B cell (primary cell): ENCODE results near the gene KHNYN. TPM values are rescaled to one million over a fixed set of nuclear protein-coding genes. Genes with fewer than 3 reads are reported as not detected.

Experiments
- ATAC-seq: fragments of 200-7000 bp; cut with Tn5 transposase; one replicate; pipeline ENCODE4 v1.10.0; 2021; ENCODE audit warnings: low read depth, mild to moderate bottlenecking, moderate number of reproducible peaks, moderate library complexity
- CTCF ChIA-PET: fragments of 350-600 bp; sonication (Branson Sonifier 250); formaldehyde crosslinking; loops from one replicate; lab custom pipeline; 2021; ENCODE audit warnings: antibody characterized with exemption, inconsistent platforms; lab: Charles Lee
- POLR2A ChIA-PET: fragments of 350-600 bp; sonication (Branson Sonifier 250); formaldehyde crosslinking; loops from one replicate; lab custom pipeline; 2021; ENCODE audit warnings: antibody characterized with exemption; lab: Charles Lee
- DNase-seq: peaks from one replicate; pipeline ENCODE4 v3.0.0; 2013
- H2AFZ ChIP-seq: 2 replicates; pipeline ENCODE4 v1.6.1; 2012; ENCODE audit warnings: mild to moderate bottlenecking, low read depth, low read length; ENCODE audit not compliant: insufficient read depth, poor library complexity, severe bottlenecking
- H3K27ac ChIP-seq, 2 donors: 1 replicate in 1 of 2; 2 replicates in 1 of 2; pipeline ENCODE4 v1.5.1; 2012 to 2013; ENCODE audit warnings: low read length in 2 of 2, mild to moderate bottlenecking in 2 of 2, moderate library complexity in 1 of 2
- H3K27me3 ChIP-seq, 4 experiments: fragments of 200-600 bp in 1 of 4; sonication (generic) in 1 of 4; replicated peaks in 1 of 4; 1 replicate in 2 of 4; 2 replicates in 2 of 4; pipeline versions ENCODE4 v1.6.1 to v1.7.0; 2013 to 2016; ENCODE audit warnings: low read length in 3 of 4, mild to moderate bottlenecking in 2 of 4, mixed read lengths in 1 of 4, moderate library complexity in 1 of 4; ENCODE audit not compliant: insufficient read depth in 4 of 4, control insufficient read depth in 3 of 4; ENCODE audit errors: control extremely low read depth in 1 of 4
- H3K36me3 ChIP-seq, 2 experiments: replicated peaks in 1 of 2; 1 replicate in 1 of 2; 2 replicates in 1 of 2; pipeline versions ENCODE4 v1.6.1 to v1.7.1; 2013; ENCODE audit warnings: low read length in 1 of 2; ENCODE audit not compliant: insufficient read depth in 2 of 2, control insufficient read depth in 1 of 2; ENCODE audit errors: control extremely low read depth in 1 of 2, extremely low read depth in 1 of 2
- H3K4me1 ChIP-seq, 2 donors: fragments of 200-600 bp in 1 of 2; sonication (generic) in 1 of 2; 1 replicate in 1 of 2; 2 replicates in 1 of 2; pipeline versions ENCODE4 v1.5.1 to v1.6.1; 2013 to 2017; ENCODE audit warnings: low read length in 2 of 2; ENCODE audit not compliant: control insufficient read depth in 2 of 2, insufficient read depth in 2 of 2
- H3K4me2 ChIP-seq: replicated peaks from 2 replicates; pipeline ENCODE3; 2012; ENCODE audit warnings: mild to moderate bottlenecking, low read depth, low read length; ENCODE audit not compliant: poor library complexity, severe bottlenecking
- H3K4me3 ChIP-seq, 5 experiments: fragments of 200-600 bp in 1 of 5; sonication (generic) in 1 of 5; 1 replicate in 3 of 5; 2 replicates in 2 of 5; pipeline versions ENCODE4 v1.5.1 to v1.7.0; 2011 to 2016; ENCODE audit warnings: low read length in 4 of 5, mild to moderate bottlenecking in 4 of 5, low read depth in 2 of 5, control low read depth in 1 of 5, moderate library complexity in 1 of 5; ENCODE audit not compliant: insufficient read depth in 1 of 5; ENCODE audit errors: control extremely low read depth in 1 of 5, extremely low read depth in 1 of 5
- H3K79me2 ChIP-seq: fragments of 200-600 bp; sonication (generic); one replicate; pipeline ENCODE4 v1.6.0; 2016; ENCODE audit warnings: low read length; ENCODE audit not compliant: control insufficient read depth, insufficient read depth
- H3K9ac ChIP-seq: fragments of 200-600 bp; sonication (generic); 2 replicates; pipeline ENCODE4 v1.6.1; 2017; ENCODE audit warnings: mild to moderate bottlenecking, low read length, moderate library complexity
- H3K9me3 ChIP-seq, 3 donors: one replicate each; pipeline versions ENCODE4 v1.6.1 to v1.7.1; 2013; ENCODE audit warnings: low read length in 2 of 3; ENCODE audit not compliant: control insufficient read depth in 2 of 3, insufficient read depth in 1 of 3; ENCODE audit errors: control extremely low read depth in 1 of 3
- H4K20me1 ChIP-seq: 2 replicates; pipeline ENCODE4 v1.6.0; 2012; ENCODE audit warnings: mild to moderate bottlenecking, low read length; ENCODE audit not compliant: insufficient read depth, control insufficient read depth, poor library complexity, severe bottlenecking
- H3K27ac Mint-ChIP-seq: one replicate; pipeline ENCODE4 v1.8.0; 2021; ENCODE audit warnings: mixed read lengths
- H3K27me3 Mint-ChIP-seq: one replicate; pipeline ENCODE4 v1.8.0; 2021; ENCODE audit warnings: mixed read lengths
- H3K4me1 Mint-ChIP-seq: one replicate; pipeline ENCODE4 v1.8.0; 2021; ENCODE audit warnings: mixed read lengths
- H3K4me3 Mint-ChIP-seq: one replicate; pipeline ENCODE4 v1.8.0; 2021; ENCODE audit warnings: mixed read lengths
- H3K9me3 Mint-ChIP-seq: one replicate; pipeline ENCODE4 v1.8.0; 2022; ENCODE audit warnings: mixed read lengths; ENCODE audit not compliant: insufficient read depth
- CTCF ChIP-seq: fragments of 200-600 bp; IDR thresholded peaks from one replicate; pipeline ENCODE4 v1.8.0; 2022; ENCODE audit warnings: antibody characterized with exemption, mild to moderate bottlenecking
- EZH2 ChIP-seq: IDR thresholded peaks from 2 replicates; pipeline ENCODE4 v1.6.1; 2012; ENCODE audit warnings: borderline replicate concordance, low read depth, mild to moderate bottlenecking, moderate library complexity, low read length; ENCODE audit not compliant: insufficient read depth, poor library complexity, severe bottlenecking
- whole genome bisulfite sequencing: methylation state at CpG from one replicate; pipeline ENCODE4 v1.1.5; 2013; ENCODE audit warnings: missing lambda C conversion rate; ENCODE audit not compliant: insufficient coverage; 5-methylcytosine and 5-hydroxymethylcytosine counted together
- intact Hi-C: fragments of 100-400 bp; cut with micrococcal nuclease; formaldehyde crosslinking; loops from one replicate; pipeline ENCODE4 v1.10.0; 2022
- polyA plus RNA-seq: library from polyadenylated mRNA; depleted of rRNA; stranded (reverse); fragments of >200 nt; gene quantifications from 2 replicates; pipeline ENCODE4 v1.2.3, GENCODE V29; 2012
- total RNA-seq, 2 donors: library from RNA; stranded (reverse); fragments of 120-200 nt in 1 of 2; gene quantifications; 1 replicate in 1 of 2; 2 replicates in 1 of 2; pipeline versions ENCODE4 v1.2.3 to v1.2.4, GENCODE V29; 2013 to 2022

KHNYN gene
- total and polyA plus RNA-seq, 2 donors (not counting 1 experiment from before 2014, with no cell fraction given) = 74.4 to 184 TPM

DNA sequence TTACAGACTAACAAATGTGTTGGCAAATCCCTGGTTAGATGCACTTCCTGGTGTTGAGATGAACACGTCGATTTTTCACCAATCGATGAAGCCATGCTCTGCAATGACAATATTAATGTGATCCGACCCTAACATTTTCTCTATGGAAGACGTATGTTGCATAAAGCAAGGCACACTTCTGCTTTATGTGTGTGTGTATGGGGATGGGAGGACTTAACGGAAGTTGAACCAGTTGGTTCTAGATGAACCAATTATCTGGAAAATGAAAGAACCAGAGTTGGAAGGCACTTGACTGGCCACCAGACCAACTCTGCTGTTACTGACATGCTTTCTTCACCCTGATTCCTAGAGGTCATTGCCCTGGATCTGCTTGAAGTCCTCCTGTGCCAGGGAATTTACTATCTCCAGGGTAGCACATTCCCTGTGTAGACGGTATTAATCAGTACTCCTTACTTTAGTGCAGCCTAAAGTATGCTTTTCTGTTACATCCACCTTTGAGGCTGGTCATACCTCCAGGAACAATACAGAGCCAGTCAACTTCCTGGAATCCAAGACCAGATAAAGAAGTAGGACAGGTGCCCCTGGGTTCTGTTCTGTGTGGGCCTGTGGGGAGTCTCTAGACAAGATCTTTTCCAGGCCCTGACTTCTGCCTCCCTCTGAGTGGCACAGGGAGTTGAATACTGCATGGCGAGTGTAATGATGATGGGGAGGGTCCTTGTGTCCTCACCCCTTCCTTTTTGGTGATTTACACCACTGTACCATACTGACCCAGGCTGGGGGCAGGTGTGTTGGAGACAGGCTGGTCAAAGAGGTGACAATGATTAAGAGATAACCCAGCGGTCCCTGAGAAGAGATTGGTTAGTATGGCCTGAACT lies 8.7 kb downstream of the KHNYN start:
- Histone ChIP-seq H3K36me3 (peaks cover 0 to 72% of the 10 kb centered on the region in 2 experiments), H3K27me3 (no peaks in the 10 kb centered on the region), H2AFZ (no peak overlapping the region), H3K9ac (no peak overlapping the region), H3K4me3 (no peak overlapping the region), H3K27ac (peak overlapping the region in 1 of 2 donors; percentile 29), H3K79me2 (peaks cover 32% of the 10 kb centered on the region), H4K20me1 (peaks cover 70% of the 10 kb centered on the region), H3K4me2 (no peak overlapping the region), H3K4me1 (peaks cover 36 to 43% of the 10 kb centered on the region in 2 donors), H3K9me3 (no peaks in the 10 kb centered on the region)
- 79% methylated on average over 6 of the region's 9 CpGs for WGBS
- ChIA-PET POLR2A (interaction anchor here (2.8 kb wide), 1 partner anchor 105 kb away, joined by 20 read pairs; no protein-coding TSS in a partner anchor), CTCF (interaction anchor here (0.7 to 17.4 kb wide), 10 partner anchors 26 to 268 kb away, joined by 3 to 650 read pairs (median 12); partner anchors contain the start of genes ADCY4, CIDEB, LTB4R and RIPK3)
- ATAC-seq (no peak), DNase-seq (no peak)
- intact Hi-C loops = loop anchor here (10.0 kb wide), 1 partner anchor 1344 kb away; the partner anchor contains the start of genes ACIN1 and C14orf119
- H3K4me1 Mint-ChIP-seq = peaks cover 73% of the 10 kb centered on the region
- no peak for TF ChIP-seq CTCF
- no peak for TF ChIP-seq EZH2
- H3K9me3 Mint-ChIP-seq = no peaks in the 10 kb centered on the region
- H3K27ac Mint-ChIP-seq = peak overlapping the region; percentile 81
- no peak overlapping the region for H3K4me3 Mint-ChIP-seq
- no peaks in the 10 kb centered on the region for H3K27me3 Mint-ChIP-seq
